Ovary (tissue), 9 donors: ENCODE data around the gene SEC16A. TPM values are rescaled to one million over a fixed set of nuclear protein-coding genes. Genes with fewer than 3 reads are reported as not detected.

Experiments
- DNase-seq, 5 donors: peaks; one replicate each; pipeline ENCODE4 v3.0.0-alpha.2; 2019 to 2020
- H3K27ac ChIP-seq, 2 donors: fragments of 200-600 bp; one replicate each; pipeline versions ENCODE4 v1.5.1 to v1.8.0; 2019 to 2022
- H3K27me3 ChIP-seq: fragments of 200-600 bp; one replicate; pipeline ENCODE4 v1.8.0; 2022
- H3K36me3 ChIP-seq: fragments of 200-600 bp; sonication (generic); one replicate; pipeline ENCODE4 v1.5.1; 2019
- H3K4me1 ChIP-seq: one replicate; pipeline ENCODE4 v1.8.1; 2013; ENCODE audit warnings: mild to moderate bottlenecking, moderate library complexity; ENCODE audit not compliant: insufficient read depth
- H3K4me3 ChIP-seq: fragments of 200-600 bp; sonication (generic); one replicate; pipeline ENCODE4 v1.5.1; 2017
- H3K9me3 ChIP-seq, 2 donors: fragments of 200-600 bp in 1 of 2; sonication (generic) in 1 of 2; one replicate each; pipeline versions ENCODE4 v1.5.1 to v1.8.1; 2013 to 2019; ENCODE audit warnings: mild to moderate bottlenecking in 1 of 2, moderate library complexity in 1 of 2
- EP300 ChIP-seq: sonication (generic); formaldehyde crosslinking; IDR thresholded peaks from one replicate; pipeline ENCODE4 v1.6.1; 2017; ENCODE audit warnings: antibody characterized with exemption
- POLR2A ChIP-seq: fragments of 450-650 bp; IDR thresholded peaks from one replicate; pipeline ENCODE4 v1.6.1; 2017; ENCODE audit warnings: antibody characterized with exemption, mild to moderate bottlenecking, moderate library complexity
- WGBS, 3 donors: extraction: QIAGEN DNeasy Blood & Tissue Kit in 1 of 3; methylation state at CpG; one replicate each; pipeline versions ENCODE4 v1.1.5 to v1.1.7; 2013 to 2017; 5-methylcytosine and 5-hydroxymethylcytosine counted together
- intact Hi-C, 4 donors: fragments of 100-400 bp; cut with DNase I; formaldehyde crosslinking; loops; one replicate each; pipeline versions ENCODE4 v1.11.0 to v1.15.1; 2022 to 2023
- polyA plus RNA-seq, 2 donors: library from polyadenylated mRNA; stranded (reverse); fragments of 200-250 nt in 1 of 2; fragments of 350-450 nt in 1 of 2; fragmentation: Illumina TruSeq in 1 of 2; extraction: RNeasy Lipid Tissue Mini Kit (QIAGEN cat#74804) in 1 of 2; gene quantifications; one replicate each; pipeline ENCODE4 v1.2.3, GENCODE V29; 2013 to 2014
- total RNA-seq, 7 donors: library from RNA; depleted of rRNA in 2 of 7; stranded (reverse); fragments of >200 nt in 2 of 7; fragmentation: NEBNext Ultra II Directional in 3 of 7; extraction: Animal tissue kit (Norgen Biotek cat#: 25700) in 3 of 7; gene quantifications; one replicate each; pipeline versions ENCODE4 v1.1.0 to v1.2.4, GENCODE V29; 2016 to 2023
- TF ChIP-seq, protein P1 (sequence below), 3 donors: fragments of 450-650 bp in 2 of 3; fragments of 200-600 bp in 1 of 3; IDR thresholded peaks; one replicate each; pipeline versions ENCODE4 v1.5.1 to v1.8.0; 2016 to 2022; ENCODE audit warnings: antibody characterized with exemption in 3 of 3, mild to moderate bottlenecking in 1 of 3
- donor health status: DM: no; HTN: no; CAD: no; lungs with moderate emphysema.
- donor health status: DM: no; HTN: no; CAD: no.
- donor health status: Bipolar disorder and iron deficiency.
- donor health status: DM: yes; HTN: yes; CAD: no.
- donor health status: DM: no; HTN: no; CAD: no.
- donor health status: DM: yes; HTN: yes; CAD: no.

Gene SEC16A
- total and polyA plus RNA-seq, 9 donors = 27.6 to 61.4 (median 46.5) TPM

GRCh38 chr9:136396219-136396515 lies 86.7 kb downstream of the SEC16A start:
- H3K27ac ChIP-seq = no peak overlapping the region
- no peak for DNase-seq
- no peak overlapping the region for H3K4me3 ChIP-seq
- no peaks in the 10 kb centered on the region for H3K9me3 ChIP-seq
- no peak for TF ChIP-seq POLR2A
- TF ChIP-seq, protein P1, sequence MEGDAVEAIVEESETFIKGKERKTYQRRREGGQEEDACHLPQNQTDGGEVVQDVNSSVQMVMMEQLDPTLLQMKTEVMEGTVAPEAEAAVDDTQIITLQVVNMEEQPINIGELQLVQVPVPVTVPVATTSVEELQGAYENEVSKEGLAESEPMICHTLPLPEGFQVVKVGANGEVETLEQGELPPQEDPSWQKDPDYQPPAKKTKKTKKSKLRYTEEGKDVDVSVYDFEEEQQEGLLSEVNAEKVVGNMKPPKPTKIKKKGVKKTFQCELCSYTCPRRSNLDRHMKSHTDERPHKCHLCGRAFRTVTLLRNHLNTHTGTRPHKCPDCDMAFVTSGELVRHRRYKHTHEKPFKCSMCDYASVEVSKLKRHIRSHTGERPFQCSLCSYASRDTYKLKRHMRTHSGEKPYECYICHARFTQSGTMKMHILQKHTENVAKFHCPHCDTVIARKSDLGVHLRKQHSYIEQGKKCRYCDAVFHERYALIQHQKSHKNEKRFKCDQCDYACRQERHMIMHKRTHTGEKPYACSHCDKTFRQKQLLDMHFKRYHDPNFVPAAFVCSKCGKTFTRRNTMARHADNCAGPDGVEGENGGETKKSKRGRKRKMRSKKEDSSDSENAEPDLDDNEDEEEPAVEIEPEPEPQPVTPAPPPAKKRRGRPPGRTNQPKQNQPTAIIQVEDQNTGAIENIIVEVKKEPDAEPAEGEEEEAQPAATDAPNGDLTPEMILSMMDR (IDR thresholded peaks at IDR 0.05) = no peak
- no peak for TF ChIP-seq EP300
- intact Hi-C loops = no loop called here
- WGBS, 3 donors = 79 to 85% (median 83%) methylated on average over 4 of the region's 4 CpGs
- H3K27me3 ChIP-seq = no peaks in the 10 kb centered on the region
- H3K36me3 ChIP-seq = no peaks in the 10 kb centered on the region
- peaks cover 13% of the 10 kb centered on the region for H3K4me1 ChIP-seq

DNA sequence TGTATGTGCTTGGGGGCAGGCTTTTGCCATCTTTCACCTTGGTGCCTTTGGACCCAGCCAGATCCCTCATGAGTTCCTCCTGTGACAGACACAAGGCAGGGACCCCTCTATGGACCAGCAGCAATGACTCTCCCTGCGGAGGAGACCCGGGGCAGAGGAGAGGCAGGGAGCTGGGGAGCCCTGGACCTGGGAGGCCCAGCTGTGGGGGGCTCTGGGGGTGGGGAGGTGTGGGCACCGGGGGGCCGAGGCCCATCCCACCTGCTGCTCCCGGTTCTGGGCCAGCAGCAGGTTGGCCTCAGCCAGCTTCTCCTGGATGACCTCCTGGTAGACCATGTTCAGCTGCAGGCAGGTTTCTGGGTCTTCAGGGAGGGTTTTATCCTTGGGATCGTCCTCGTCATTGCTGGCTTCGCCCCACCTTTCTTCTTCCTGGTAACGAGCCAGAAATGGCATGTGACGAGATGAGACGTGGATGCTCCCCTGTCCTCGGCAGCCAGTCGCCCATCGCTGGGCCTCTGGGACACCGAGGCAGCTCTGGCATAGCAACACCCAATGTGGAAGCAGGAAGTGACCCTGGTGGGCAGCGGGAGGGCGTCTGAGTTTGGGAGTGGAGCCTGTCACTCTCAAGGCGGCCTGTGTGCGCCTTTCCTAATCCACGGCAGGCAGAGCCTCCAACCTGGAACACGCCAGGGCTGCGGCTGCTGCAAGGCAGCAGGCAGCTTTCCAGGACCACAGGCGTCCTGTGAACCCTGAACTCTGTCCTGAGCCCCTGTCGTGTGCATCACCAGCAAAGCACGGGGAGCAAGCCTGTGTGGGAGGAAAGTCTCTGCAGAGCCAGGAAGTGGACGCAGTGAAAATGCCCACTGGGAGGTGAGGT lies 87.3 kb downstream of the SEC16A start:
- Histone ChIP-seq H3K36me3 (no peaks in the 10 kb centered on the region), H3K4me1 (peaks cover 13% of the 10 kb centered on the region), H3K27ac (no peak overlapping the region), H3K27me3 (no peaks in the 10 kb centered on the region), H3K4me3 (no peak overlapping the region), H3K9me3 (no peaks in the 10 kb centered on the region)
- DNase-seq = peak in 1 of 5 donors; percentile 19
- intact Hi-C loops = no loop called here
- TF ChIP-seq EP300 (no peak), POLR2A (no peak)
- TF ChIP-seq, protein P1 (IDR thresholded peaks at IDR 0.05) = no peak
- 81 to 84% (median 82%) methylated on average over 26 of the region's 26 CpGs for WGBS, 3 donors

DNA sequence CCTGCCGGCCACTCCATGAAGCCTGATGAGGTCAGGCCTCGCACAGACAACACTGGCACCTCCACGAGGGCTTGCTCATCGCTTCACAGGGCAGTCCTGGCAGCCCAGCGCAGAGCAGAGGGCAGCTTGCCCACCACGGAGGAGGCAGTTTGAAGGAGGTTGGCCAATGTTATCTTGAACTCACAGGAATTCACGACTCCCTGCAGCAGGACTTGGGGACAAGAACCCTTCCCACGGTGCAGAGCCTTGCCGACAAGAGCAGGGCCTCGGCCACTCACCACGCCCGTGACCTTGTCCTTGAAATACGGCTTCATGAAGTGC lies 87.9 kb downstream of the SEC16A start:
- H3K27ac ChIP-seq = no peak overlapping the region
- peaks cover 9% of the 10 kb centered on the region for H3K4me1 ChIP-seq
- TF ChIP-seq, protein P1 (IDR thresholded peaks at IDR 0.05) = no peak
- TF ChIP-seq EP300 = no peak
- TF ChIP-seq POLR2A = no peak
- DNase-seq = no peak
- H3K9me3 ChIP-seq = no peaks in the 10 kb centered on the region
- no peak overlapping the region for H3K4me3 ChIP-seq
- no peaks in the 10 kb centered on the region for H3K27me3 ChIP-seq
- no peaks in the 10 kb centered on the region for H3K36me3 ChIP-seq
- WGBS, 3 donors = 81 to 88% (median 85%) methylated on average over 11 to 13 of the region's 13 CpGs
- intact Hi-C loops = no loop called here

GRCh38 chr9:136394312-136395019 lies 88.4 kb downstream of the SEC16A start:
- Histone ChIP-seq H3K36me3 (no peaks in the 10 kb centered on the region), H3K9me3 (no peaks in the 10 kb centered on the region), H3K4me3 (no peak overlapping the region), H3K4me1 (peaks cover 9% of the 10 kb centered on the region), H3K27me3 (no peaks in the 10 kb centered on the region), H3K27ac (no peak overlapping the region)
- WGBS, 3 donors = 91 to 95% (median 93%) methylated on average over 21 of the region's 21 CpGs
- intact Hi-C loops = no loop called here
- TF ChIP-seq POLR2A (no peak), EP300 (no peak)
- TF ChIP-seq, protein P1 (IDR thresholded peaks at IDR 0.05) = no peak
- no peak for DNase-seq
